Stimulated activated naive CD8-positive, alpha-beta T cell treated with anti-CD3 and anti-CD28 coated beads, Interleukin-15, Interleukin-2, amounts not matched to agents 100 U/mL and 50 U/mL, for 24 hours (primary cell): ENCODE data around the gene ST3GAL3.
"Not testable (repeated sequence)": the region's sequence is repeated elsewhere in the genome, so short reads cannot be mapped to it uniquely, and the experiment has no call there.

Experiments used
- ATAC-seq: fragments of 150-1000 bp; cut with Tn5 transposase; one replicate; pipeline ENCODE4 v1.10.0; 2021
- DNase-seq: peaks from one replicate; pipeline ENCODE4 v3.0.0; 2021

Gene ST3GAL3

DNA sequence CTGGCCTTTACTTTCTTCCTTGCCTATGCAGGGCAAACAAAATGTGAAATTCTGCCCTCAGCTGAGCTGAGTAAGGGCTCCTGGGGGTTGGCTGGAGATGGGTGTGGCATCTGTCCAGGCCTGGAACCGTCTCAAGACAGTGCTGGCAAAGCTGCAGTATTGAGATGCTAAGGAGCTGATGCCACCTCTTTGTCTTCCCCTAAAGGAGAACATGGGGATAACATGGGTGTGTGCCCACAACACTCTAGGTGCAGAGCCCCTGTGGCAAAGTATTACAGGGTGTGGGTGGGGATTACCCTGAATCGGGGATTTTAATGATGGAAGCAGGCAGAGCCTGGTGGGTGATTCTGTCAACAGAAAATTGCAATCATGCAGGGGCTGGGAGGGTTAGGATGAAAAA, 2.5 kb upstream of the ST3GAL3 start:
- ATAC-seq (no peak), DNase-seq (no peak)

DNA sequence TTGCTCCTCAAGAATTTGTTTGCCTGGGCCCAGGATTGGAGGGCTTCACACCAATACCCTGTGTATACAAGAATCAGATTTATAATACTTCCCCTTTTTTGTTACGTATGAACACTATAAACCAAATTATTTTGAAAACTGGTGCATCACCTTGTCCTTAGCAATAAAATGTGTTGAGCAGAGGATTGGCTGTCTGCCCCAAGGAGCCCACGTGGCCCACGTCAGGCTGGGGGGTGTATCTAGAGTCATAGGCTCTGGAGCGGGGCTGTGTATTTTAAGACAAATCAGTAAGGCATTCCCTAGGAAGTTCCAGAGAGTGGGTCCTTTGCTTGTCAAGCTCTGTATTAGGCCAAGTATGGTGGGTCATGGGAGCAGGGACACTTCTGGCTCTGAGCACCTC, 2.0 kb upstream of the ST3GAL3 start:
- no peak for ATAC-seq

DNA sequence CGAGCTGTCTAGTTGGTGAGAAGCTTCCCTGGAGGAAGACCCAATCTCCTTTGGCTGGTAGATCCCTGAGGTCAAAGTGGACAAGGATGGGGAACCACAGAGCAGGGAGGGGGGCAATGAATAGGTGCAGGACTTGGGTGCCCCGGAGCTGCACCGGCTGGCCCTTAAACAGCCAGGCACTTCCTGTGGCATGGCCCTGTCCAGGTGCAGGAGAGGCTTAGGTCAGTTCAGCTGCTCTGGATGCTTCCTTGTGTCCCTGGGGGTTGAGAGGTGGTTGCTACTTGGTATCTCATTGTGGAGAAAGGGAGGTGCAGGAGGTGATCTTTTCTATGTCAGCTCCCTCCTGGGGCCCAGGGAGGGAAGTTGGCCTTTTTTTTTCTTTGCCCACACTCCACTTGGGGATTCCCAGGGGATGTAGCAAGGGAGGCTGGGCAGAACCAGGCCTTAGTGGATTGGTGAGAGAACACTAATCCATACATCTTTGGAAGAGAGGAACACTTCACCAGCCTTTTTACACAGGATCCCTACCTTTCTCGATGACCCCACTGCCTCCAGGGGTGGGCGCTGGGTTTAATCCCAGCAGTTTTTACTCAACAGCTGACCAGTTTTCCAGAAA, 1.2 kb upstream of the ST3GAL3 start:
- no peak for ATAC-seq
- no peak for DNase-seq

More for the DNA sequence above, 2.0 kb upstream of the ST3GAL3 start:
- DNase-seq: no peak

DNA sequence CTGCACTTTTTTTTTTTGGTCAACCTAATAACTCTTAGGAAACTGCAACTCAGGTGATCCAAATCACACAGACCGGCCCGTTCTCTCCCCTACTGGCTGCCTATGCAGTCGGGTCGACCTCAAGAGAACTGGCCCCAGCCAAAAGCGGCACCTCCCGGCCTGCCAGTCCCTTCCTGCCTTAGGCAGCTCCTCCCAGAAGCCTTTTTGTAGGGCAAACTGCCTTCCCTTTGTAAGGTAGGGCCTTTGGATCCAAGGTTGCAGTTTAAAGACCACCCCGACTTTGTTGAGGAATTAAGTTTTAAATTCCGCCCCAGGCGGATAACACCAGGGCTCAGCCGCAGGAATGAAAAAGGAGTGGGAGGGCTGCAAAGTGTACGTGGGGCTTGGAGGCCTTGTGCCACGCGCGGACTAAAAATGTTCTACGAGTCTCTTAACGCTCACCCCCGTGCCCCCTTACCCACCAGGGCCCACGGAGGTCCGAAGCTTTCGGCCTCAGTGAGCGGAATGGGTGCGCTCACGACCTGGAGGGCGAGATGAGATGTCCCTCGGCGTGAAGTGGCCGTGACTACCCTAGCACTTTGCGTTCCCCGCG, 642 bp upstream of the ST3GAL3 start:
- no peak for ATAC-seq

DNA sequence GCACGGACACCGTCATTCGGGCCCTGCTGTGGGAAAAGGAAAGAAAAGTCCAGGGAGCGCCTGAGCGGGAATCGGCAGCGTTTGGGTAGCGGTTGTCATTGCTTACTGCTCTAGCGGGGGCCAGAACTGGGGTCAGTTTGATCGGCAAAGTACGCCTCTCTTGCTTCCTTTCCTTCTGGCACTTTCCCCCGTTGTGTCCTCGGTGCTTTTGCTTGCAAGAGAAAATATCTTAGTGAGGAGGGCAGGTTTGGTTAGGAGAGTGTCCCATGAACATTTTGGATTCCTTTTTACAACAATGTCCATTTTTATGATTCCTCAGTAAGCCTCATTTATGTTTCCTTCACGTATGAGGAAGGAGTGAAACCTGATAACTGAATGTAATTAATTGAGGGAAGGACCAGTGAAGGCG, 670 bp downstream of the ST3GAL3 start:
- ATAC-seq (no peak), DNase-seq (no peak)

More for the DNA sequence above, 642 bp upstream of the ST3GAL3 start:
- peak; percentile 34 for DNase-seq

DNA sequence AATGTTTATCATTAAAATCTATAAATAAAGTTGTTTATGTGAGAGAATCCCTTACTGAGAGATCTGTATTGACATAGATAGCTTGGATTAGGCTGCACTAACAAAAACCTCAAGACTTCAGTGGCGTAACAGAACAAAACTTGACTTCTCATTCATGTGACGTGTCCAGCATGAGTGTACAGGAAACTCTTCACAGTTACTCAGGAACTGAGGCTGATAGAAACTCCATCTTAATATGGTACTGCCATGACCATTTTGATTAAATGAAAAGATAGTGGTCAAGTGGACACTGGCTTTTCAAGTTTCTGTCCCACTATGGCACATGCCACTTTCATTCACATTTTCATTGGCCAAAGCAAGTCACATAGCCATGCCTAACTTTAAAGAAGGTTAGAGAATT, 3.7 kb downstream of the ST3GAL3 start:
- no peak for ATAC-seq
- DNase-seq: no peak

DNA sequence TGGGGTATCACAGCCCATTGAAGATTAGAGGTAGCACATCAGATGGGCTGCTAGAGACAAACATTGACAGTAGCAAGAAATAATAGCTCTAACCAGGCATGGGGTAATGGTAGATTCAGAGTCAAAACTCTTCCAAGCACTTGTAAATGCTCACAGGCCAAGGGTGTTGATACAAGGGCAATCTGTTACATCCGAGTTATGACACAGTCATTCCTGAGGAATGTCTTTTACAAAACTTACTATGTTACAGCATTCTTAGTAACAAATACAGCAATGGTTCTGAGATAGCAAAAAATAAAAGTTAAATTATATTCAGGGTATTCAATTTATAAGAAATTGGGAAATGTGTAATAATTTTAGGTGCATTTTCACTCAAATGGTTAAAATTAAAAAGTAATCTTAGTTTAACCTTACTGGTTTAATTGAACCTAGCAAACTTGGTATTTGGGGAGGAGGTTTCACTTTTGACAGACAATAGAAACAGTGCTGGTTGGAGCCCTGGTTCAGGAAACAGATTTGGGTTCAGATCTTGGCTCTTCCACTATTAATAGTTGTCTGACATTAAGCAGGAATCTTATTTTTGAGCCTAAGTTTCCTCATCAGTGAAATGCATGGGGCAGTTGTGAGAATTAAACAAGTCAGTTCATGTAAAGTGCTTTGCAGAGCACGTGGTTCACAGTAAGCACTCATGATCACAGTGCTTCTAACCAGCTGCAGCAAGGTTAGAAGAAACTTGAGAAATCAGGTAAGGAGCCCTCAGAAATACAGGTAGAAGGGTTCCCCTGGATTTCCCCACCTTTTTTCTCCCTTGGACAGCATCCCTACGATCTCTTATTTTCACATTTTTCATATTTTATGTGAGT, 4.4 kb downstream of the ST3GAL3 start:
- ATAC-seq: no peak
- no peak for DNase-seq

DNA sequence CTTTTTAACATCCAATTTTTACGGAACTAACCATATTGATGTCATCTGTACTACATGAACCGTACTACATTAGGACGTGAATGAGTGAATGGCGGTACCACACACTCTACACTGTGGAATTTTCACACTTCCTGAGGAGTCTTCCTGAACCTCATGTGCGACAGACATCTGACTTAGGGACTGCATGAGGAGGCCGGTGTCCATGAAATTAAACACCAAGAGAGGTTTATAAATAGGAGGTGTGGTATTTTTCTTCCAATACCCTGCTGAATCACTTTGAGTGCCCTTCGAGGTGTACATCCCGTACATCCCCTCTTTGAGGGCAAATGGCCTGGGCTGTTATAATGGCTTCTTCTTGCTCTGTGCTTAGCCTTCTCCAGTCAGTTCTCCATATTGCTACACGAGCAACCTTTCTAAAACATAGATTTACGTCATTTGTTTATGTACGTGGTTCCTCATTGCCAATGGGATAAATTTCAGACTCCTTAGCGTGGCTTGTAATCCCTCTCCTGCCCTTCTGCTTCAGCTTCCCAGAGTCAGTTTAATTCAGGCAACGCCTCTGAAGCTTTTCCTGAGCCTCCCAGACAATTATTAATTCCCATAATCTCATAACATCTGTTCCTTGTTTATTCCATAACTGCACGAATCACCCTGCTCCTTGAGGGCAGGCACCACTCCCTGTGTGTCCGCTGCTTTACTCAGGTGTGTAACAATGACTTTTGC, 9.4 kb downstream of the ST3GAL3 start:
- no peak for DNase-seq

DNA sequence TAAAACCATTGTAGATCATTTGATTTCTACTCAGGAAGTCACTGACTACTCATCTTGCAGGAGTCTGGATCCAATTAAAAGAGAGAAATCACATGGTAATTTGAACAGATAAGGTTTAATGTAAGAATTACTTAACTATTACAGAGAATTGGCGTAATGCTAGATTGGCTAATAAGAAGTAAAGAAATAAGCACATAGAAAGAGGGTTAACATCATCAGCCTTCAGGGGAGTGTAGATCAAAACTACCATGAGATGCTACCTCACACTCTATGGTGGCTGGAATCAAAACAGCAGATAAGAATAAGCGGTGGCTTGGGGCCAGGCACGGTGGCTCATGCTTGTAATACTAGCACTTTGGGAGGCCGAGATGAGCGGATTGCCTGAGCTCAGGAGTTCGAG, 11.7 kb downstream of the ST3GAL3 start:
- ATAC-seq: no peak
- DNase-seq: no peak

More for the DNA sequence above, 9.4 kb downstream of the ST3GAL3 start:
- no peak for ATAC-seq

DNA sequence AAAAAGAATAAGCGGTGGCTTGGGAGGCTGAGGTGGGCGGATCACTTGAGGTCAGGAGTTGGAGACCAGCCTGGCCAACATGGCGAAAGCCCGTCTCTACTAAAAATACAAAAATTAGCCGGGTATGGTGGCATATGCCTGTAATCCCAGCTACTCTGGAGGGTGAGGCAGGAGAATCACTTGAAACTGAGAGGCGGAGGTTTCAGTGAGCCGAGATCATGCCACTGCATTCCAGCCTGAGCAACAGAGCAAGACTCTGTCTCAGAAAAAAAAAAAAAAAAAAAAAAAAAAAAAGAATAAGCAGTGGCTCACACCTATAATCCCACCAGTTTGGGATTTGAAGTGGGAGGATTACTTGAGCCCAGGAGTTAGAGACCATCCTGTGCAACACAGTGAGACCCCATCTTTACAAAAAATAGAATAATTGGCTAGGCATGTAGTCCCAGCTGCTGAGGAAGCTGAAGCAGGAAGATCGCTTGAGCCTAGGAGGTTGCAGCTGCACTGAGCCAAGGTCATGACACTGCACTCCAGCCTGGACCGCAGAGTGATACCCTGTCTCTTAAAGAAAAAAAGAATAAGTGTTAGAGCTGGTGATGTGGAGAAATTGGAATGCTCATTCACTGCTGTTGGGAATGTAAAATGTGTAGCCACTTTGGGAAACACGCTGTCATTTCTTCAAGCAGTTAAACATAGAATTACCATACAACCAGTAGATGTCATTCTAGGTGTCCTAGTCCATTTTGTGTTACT, 12.5 kb downstream of the ST3GAL3 start:
- not testable (repeated sequence) for ATAC-seq, DNase-seq

DNA sequence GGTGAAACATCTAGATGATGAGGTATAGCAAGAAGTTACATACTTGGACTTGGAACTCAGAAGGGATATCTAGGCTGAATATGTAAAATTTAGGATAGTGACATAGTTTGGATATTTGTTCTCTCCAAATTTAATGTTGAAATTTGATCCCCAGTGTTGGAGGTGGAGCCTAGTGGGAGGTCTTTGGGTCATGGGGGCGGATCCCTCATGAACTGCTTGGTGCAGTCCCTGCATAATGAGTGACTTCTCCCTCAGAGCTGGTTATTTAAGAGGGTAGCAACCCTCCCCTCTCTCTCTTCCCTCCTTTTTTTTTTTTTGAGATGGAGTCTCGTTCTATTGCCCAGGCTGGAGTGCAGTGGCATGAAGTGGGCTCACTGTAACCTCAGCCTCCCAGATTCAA, 15.5 kb downstream of the ST3GAL3 start:
- DNase-seq (no peak), ATAC-seq (no peak)

DNA sequence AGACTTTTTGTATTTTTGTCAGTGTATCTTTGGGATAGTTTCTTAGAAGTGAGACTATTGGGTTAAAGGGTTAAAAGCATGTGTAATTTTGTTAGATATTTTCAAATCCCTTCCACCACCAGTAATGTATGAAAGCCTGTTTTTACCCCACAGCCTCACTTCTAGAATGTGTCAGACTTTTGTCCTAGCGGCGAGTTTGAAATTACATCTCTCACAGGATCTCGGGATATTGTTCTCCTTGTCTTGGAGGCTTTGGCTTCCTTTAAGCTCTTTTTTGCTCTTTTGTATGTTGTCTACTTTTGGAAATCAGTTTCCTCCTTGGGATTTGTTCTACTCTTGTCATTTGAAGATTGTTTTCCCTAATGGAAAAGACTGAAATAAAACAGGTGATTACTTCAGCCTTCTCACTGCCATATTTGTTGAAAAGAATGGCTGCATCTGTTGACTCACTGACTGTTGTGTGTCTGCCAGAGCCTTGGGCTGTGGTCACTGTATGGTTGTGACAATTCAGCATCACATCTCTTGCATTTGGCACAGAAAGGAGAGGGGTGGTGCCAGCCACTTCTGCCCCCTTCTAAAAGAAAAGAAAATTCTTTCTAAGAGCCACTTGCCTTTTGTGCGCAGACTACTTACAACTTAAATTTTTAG, 22.6 kb downstream of the ST3GAL3 start:
- ATAC-seq (no peak), DNase-seq (no peak)

DNA sequence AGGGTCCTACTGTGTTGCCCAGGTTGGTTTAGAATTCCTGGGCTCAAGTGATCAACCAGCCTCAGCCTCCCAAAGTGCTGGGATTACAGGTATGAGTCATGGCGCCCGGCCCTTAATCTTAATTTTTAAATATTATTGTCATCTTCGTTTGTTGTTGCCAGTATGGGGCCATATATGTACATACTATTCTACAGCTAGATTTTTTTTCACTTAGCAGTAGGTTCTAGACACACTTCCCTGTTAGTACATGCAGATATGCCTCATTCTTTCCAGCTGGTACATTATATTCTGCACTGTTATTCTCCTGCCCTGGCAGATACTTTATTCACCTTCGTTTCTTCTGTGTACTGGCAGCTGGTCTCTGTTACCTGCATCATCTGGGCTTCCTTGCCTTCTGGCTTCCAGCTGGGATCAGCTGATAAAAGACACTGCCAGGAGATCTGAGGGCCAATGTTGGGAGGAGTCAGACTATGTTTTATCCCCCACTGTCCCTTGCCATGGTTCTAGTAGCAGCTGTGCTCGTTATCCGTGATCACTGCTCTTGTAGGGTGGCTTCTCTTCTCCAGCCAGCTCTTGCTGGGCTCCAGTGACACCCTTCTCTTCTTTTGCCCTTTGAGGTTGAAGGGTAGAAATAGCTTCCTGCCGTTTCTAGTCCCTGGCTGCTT, 24.7 kb downstream of the ST3GAL3 start:
- no peak for DNase-seq
- no peak for ATAC-seq

DNA sequence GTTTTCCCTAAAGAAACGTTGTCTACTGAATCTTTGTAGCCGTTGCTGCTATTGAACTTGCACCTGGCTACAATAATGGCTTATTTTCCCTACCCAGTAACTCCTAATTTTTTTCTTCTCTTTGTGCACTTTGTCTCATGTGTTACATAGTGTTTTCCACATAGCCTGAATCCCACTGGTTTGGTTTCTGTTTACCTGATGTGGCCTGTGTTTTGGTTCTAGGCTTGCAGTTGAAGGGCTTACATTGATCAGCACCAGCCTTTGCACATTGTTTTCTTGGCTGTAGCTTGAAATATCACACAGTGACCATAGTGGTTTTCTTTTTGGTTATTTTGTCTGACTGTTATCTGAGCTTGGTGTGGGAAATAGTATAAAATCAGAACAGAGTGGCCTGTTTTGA, 29.5 kb downstream of the ST3GAL3 start:
- ATAC-seq: no peak

DNA sequence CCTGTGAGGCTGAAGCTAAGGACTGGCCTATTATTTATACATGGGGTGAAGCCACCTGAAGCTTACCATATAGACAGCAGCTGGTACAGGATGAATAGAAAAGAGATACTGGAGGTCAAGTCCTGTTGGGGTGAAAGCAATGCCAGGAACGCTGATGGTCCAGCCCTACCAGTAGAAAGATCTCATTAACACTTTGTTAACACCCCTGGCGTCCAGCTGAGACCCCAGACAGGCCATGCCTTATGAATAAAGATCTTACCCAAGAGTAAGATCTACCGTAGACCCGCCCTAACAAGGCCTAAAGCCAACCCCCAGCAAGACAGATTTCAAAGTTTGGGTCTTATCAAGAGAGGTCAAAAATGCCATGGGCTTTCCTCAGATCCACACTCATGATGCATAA, 34.7 kb downstream of the ST3GAL3 start:
- no peak for DNase-seq
- no peak for ATAC-seq

More for the DNA sequence above, 29.5 kb downstream of the ST3GAL3 start:
- no peak for DNase-seq

DNA sequence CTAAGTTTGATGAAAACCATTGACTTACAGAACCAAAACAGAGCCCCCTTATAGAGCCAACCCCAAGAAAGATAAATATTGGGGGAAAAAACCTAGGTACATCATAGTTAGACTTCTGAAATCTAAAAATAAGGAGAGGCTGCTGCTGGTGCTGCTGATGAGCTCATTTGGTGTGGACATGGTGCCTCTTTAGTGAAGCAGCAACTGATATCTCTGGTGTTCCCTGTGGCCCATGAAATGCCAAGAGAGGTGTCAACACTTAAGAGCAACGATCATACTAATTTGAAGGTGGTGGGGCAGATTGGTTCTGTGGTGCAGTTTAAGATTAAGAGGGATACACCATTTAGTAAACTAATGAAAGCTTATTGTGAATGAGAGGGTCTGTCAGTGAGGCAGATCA, 35.9 kb downstream of the ST3GAL3 start:
- DNase-seq (no peak), ATAC-seq (no peak)

DNA sequence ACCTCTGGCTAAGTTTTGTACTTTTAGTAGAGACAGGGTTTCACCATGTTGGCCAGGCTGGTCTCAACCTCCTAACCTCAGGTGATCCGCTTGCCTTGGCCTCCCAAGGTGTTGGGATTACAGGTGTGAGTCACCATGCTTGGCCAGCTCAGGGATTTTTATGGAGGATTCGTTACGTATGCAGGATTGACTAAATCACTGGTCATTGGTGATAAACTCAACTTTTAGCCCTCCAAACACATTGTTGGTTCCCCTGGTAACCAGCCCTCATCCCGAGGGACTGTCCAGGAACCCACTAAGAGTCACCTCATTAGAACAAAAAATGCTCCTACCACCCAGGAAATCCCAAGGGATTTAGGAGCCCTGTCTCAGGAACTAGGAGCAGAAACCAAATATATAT, 40.4 kb downstream of the ST3GAL3 start:
- ATAC-seq (no peak), DNase-seq (no peak)

DNA sequence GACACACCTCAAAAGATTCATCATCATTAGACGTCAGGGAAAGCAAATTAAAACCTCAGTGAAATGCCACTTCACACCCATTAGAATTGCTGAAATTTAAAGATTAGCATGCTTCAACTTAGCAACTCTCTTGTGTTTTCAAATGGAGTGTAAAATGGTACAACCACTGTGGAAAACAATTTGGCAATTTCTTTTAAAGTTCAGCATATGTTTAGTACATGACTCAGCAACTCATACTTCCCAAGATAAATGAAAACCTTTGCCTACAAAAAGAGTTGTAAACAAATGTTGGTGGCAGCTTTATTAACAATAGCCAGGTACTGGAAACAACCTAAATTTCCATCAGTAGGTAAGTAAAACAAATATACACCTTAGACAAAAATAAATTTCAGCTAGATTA, 42.7 kb downstream of the ST3GAL3 start:
- ATAC-seq (no peak), DNase-seq (no peak)

DNA sequence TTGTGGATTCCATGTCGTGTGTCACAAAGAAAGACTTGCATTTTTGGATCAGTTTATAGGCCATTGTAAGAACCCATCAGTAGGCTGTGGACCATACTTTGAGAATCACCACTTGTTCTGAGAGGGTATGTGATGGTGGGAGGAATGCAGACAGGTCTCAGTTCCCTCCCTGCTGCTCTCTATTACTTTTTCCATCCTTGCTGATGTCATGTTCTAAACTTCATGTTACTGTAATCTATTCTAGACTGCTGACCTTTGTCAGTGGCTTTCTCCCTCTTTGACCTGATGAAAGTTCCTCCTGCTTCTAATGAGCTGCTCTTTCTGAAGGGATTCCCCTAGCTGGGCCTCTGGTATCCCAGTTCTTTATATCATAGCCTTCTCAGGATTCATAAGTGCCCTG, 46.1 kb downstream of the ST3GAL3 start:
- no peak for DNase-seq
- ATAC-seq: peak; percentile 23

DNA sequence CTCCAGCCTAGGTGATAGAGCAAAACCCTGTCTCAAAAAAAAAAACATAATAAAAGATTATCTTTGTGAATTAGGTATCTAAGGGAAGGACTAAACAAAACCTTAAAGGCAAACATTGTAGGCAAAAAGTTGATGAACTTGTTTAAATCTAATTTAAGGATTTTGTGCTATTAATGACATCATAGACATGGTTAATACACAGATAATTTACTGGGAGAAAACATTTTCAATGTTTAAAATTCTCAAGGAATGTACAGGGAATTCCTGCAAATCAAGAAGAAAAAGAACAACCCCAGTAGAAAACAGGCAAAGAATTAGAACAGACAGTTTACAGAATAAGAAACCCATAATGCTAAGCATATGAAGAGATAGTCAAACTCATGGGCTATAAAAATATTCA, 47.6 kb downstream of the ST3GAL3 start:
- ATAC-seq: no peak
- no peak for DNase-seq
